NCI-H187 (cell line): Measurements from ENCODE around the gene NFIB.

Source experiments
- DNase-seq, 2 experiments: peaks; one replicate each; lab custom pipeline; 2025; lab: John Stamatoyannopoulos, UW

The NFIB gene

DNA sequence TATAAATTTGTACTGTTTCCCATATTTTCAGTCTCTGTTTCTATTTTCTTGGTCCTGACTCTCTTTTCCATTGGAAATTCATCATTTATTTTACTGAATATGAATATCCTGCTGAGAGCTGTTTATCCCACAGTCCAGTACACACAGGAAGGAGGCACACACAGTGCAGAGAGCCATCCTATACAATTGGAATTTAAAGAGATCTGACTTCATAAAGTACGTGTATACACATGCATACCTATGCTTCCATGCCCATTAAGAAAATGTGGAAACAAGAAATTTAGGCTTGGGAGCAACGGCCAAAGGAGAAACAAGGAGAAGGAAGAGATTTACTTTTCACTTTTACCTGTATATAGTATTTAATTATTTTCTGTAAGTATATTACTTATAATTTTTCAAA lies 99.2 kb downstream of the NFIB start:
- no peak for DNase-seq

DNA sequence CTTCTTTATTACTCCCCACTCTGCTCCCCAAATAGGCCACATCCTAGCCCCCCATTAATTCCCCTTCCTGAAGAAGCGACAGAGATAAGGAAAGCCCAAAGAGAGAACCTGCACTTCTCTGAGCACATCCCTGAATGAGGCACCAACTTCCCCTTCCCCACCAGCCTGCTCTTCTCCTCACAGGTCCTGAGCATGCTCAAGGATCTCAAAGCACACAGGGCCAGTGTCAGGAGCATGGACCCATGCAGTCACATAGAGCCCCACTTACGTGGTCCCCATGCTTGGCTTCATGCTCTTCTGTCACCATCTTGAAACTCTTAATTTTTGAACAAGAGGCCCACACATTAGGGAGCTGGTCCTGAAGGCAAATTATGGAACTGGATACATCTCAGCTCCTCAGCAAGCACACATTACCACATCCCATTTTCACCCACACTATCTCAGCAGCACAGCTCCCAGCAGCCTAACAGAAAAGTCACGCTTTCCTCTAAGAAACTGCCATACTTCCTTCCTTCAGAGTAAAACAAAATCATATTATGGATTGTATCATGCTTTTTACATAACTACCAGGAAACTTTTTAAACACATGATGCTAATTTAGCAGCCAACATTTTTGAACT lies 99.8 kb downstream of the NFIB start:
- DNase-seq = no peak

DNA sequence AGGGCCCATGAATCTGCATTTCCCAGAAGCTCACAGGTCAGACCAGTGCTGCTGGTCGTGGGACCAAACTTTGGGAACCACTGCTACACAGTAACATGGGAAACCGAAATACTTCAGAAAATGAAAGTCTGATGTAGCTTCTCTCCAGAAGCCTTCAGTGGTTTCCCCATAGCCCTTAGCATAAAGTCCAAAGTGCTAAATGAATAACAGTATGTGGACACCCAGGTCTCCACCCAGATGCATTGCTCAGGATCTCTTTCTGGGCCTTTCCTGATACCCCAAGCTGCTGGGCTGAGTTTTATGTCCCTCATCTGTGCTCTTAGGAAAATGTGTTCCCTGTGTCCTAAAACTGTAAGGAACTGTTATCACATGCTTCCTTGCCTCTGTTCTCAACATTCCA lies 100.4 kb downstream of the NFIB start:
- DNase-seq = no peak

DNA sequence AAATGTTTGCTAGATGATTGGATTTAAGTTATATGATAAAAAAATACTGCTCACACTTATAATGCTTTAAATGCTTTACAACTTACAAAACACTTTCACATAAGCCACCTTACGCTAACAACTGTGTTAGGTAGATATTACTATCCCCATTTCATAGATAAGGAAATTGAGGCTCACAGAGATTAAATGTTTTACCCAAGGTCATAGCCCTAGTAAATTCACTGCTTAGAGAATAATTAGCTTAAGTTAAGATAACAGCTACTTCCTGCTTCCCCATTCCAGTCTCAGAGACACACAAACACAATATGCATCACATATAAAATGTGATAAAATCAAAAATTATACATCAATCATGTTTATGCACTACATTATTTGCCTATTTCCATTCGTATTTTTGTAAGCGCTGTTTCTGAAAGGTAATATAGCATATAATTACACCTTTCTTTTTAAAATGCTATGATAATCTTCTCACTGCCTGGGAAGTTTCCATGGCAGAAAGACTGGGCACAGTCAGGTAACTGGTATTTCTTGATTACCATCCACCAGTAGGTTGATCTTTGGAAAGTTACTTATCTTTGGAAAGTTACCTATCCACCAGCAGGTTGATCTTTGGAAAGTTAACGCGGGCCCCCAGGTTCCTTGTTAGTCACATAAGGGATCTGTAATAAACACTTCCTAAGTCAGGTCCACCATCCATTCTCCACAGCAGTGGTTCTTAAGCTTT lies 101.1 kb downstream of the NFIB start:
- DNase-seq = no peak

DNA sequence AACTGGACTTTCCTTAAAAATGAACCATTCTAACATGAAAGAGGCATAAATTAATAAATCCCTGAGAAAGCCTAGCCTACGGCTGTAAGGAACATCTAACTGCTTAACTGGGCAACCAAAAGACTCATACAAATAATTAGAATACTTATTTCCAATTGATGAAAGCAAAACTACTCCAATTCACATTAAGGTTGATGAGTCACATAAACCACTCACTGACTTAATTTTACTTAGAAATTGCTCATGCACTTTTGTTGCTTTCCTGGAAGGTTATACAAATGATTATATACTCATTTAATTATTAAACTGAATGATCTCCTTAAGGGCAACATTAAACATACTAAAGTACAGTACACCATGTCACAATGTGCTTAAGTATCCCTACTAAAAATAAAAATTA lies 101.9 kb downstream of the NFIB start:
- no peak for DNase-seq

DNA sequence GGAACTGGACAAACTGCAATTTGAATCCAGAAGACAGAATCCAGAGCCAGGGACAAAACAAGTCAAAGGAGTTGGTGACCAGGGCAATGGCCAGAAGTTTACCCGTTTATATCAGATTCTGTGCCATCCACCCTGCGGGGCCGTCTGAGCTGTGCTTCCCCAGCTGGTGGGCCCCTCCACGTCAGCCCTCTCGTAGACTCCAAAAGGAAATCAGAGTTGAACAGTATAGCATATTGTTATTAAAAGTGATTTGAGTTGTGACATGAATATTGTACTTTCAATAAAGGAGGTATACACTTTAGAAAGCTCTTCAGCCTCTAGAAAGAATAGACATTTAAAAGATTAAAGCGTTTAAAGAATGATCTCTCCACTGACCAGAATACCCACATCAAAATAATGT lies 102.4 kb downstream of the NFIB start:
- no peak for DNase-seq

DNA sequence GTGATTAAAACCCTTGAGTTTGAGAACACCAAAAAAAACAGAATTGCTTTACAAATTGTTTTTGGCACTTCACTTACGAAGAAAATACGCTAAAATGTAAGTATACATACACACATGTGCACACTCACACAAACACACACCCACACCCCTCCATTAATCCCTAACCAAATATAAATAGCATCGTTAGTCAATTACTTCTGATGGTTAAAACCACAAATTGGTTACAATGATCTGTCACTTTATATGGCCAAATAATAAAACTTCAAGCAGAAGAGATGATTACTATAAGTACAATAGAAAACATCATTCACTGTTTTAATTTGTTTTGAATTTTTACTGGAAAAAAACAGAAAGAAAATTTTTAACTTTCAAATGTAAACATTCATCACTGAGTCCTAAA lies 103.5 kb downstream of the NFIB start:
- DNase-seq = no peak

DNA sequence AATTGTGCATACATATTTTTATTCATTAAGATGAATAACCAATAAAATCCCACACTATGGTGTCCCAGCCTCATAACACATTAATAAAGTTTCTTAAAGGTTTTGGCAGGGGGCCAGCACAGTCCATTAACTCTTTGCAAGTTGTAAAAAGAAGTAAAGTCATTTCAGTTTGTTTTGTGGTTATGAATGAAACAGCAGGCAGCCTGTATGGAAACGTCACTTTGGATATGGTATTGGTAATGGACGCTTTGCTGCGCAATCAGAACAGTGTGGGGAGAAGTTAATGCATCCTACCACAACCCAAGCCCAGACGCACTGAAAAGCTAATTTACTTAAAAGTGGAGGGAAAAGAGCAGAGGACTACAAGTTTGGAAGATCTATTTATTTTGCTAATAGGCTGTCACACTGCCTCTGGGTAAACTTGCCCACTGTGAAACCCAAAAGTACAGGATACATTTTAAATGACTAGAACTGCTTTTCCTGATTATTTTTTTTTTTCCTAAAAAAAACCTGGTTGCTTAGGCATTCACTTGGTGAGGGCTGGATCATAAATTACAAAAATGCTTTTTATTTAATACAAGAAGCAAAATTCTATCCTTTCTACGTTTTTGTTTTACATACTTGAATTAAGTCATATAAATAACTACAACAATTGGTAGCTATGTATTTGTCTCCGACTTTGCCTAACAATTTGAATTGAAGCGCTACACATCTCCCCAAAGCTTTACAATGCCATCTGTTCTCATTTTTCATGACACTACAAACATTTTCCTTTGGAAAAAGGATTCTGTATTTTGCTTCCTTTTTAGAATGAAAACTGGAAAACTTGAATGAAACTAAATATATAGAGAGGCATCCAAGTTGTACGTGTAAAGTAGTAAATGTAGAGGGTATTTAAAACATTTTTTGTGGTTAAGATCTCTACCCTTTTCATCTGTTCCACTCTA lies 104.3 kb downstream of the NFIB start:
- peak in 1 of 2 experiments; percentile 13 for DNase-seq

DNA sequence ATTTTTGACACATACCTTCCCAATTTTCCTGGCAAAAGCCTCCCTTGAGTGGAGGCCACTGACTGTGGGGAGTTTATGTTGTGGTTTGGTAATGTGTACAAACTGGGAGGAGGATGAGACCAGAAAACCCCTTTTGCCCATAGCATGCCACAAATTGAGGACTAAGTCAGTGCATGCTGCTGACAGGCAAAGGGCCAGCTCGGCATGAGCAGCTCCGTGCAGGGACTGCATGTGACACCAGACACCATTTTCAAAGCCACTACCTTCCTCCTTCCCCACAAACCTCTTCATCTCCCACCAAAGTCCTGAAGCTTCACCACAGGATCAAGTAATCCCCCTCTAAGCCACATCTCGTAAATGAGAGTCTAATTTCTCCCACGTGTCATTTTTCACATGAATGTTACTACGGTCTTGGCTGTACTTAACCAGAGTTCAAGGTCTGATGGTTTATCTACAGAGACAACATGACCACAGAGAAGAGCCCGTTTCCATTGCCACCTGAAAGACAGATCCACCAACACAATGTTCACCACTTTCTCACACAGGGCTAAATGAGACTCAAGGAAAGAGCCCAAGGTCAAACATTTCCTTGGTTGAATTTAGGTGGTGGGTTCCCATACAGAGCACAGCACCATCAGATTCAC lies 106.5 kb downstream of the NFIB start:
- DNase-seq = no peak

DNA sequence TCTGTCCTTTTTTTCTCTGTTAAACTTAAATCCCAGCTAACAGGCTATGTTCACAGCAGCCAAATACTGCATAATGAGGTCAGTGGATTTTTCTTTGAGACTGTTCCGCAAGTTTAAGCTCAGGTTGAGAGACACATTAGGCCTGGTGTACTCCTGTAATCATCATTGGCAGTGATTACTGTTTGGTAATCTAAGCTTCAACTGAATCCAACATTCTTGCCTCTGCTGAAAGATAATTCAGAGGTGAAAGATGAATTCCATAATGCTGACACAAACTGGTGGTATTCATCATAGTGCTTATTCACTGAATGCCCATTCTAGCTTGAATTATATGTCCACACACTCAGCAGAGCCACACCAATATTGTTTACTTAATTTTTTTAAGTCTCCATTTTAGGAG lies 108.5 kb downstream of the NFIB start:
- DNase-seq = no peak

DNA sequence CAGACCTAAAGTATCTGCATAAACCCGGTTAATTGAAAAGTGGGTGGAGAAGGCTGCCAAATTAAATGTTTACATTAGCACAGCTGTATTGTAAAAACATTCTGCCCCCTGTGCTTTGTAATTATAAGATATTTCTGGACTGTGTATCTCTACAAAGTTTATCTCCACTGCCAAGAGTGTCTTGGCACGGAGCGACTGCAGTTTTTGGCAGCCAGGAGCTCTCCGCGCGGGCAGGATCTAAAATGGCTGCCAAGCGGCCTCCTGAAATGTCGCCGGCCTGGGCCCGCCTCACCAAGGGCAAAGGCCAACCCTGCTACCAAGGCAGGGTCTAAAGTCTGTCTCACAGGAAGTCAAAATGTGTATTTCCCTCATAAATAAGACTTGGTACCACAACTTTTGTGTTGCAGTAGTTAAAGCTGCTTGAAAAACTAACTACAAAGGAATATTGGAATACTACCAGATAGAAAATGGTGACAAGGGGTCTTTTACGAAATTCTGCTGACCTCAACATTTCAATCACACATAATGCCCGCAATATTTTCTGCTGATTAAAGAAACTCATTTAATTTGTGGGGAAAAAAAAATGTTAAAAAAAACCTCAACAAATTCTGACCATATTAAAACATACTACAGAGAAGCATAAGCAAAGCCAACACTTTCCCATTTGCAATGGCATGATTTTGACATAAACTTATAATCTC lies 110.4 kb downstream of the NFIB start:
- no peak for DNase-seq

DNA sequence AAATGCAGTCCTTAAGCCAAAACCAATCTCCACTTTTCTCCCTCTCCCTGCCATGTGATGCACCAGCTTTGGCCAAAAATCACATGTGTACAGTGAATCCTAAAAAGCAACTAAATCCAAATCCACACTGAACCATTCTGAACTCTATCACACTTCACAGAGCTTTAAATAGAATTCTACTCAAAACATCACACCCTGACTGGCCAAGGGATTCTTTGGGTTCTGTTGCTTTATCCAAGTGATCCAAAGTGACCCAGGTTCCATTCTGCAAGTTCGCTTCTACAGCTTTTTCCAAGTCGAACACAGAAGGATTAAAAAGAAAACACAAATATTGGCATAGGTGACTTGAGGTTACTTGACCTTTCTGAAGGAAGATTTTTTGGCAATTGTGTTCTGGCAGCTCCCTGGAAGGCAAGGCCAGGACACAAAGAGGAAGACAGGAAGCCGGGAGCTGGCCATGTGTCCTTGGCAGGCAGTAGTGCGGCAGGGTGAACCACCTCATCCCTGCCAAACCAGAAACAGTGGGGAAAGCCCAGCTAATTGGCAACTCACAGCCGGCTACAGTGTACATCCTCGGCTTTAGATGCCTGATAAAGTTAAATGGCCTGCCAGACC lies 115.0 kb downstream of the NFIB start:
- no peak for DNase-seq

DNA sequence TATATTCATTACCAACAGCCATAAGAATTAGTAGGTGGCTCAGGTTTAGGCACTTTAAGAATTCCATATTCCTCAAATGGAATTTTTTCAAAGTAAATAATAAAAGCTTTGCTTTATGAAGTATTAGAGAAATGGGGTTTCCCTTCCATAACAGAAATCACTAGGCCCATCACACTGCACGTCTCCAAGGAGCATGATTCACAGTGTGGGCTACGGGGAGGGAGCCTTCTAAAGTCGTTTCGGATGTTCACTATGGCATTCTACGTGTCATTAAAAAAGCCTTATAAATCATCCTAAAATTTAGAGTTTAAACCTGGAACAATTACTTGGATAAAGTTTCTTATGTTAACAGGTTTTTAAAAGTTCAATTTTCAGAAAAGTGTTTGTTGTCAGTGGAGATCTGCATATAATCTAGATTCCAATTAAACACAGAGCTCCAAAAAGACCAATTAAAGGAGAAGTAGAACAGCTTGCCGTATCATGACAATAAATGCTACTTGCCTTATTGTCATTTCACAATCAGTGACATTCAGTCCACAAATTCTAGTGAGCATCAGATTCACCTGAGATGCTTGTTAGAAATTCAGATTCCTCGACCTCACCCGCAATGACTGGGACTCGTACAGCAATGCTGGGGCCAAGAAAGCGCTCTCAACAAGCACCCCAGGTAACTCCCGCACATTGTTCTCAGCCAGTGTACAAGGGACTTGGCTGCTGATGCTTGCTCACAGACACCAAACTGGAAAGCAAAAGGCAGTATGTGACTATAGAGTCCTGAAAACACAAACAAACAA lies 115.7 kb downstream of the NFIB start:
- no peak for DNase-seq

DNA sequence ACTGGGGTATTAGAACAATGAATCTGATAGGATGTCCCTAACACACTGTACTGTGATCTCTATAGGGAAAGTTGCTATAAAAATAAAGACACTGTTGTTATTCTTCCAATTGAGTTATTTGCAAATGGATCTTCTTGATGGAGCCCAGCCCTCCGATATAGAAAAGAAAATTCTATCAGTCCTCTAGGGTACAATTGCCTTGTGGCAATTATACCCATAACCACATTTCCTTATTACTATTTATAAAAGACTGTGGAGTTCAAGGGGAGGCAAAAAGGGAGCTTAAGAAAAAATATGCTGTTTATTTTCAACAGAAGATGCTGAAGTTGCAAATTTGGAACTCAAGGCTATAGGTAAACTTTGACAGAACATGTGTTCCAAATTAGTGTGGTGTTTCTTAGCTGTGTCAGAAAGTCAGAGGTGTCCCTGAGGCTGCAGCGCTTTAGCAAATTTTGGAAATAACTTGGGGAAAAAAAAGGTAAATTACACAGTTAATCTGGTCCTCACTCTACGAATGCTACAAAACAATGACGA lies 116.5 kb downstream of the NFIB start:
- no peak for DNase-seq

DNA sequence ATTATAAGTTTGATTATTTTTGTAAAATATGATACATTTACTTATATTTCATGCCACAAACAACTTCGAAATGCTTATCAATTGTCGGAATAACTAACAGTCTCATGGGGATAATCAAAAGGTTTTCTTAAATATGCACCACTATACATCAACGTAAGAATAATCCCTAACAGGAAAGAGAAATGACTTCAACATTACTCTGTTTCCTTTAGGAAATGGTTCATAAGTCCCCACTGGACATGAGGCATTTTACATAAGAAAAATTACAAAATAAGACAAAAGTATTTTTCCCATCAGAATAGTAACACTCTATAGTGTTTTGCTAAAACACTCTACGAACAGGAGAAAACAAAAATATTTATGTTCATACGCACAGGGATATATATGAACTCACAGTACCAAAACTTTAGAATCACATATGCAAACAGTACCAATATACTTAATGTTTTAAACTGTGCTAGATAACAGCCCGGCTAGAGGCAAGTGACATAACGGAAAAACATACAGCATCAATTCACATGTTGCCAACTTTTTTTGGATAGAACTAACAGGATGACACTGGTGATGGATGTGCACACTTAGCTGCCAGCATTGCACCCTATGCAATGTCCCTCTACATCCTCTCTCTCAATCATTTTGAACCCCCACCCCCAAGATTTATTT lies 120.5 kb downstream of the NFIB start:
- DNase-seq = no peak

DNA sequence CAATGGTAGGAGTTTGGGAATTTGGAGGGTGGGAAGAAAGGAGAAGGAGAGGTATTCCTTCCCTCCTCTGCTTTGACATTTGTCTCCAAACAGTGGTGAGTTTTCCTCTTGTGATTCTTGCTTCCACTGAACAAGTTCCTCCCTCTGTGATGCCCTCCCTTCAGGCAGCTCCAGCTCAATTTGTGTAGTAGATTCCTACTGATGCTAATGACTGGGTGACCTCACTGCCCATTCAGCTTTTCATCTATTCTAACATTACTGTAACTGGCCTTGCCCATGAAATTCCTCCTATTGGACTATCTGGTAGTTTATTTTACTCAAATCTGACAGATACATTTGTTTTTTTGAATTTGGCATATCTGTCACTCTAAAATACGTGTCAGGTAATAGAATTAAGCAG lies 121.4 kb downstream of the NFIB start:
- DNase-seq = no peak

DNA sequence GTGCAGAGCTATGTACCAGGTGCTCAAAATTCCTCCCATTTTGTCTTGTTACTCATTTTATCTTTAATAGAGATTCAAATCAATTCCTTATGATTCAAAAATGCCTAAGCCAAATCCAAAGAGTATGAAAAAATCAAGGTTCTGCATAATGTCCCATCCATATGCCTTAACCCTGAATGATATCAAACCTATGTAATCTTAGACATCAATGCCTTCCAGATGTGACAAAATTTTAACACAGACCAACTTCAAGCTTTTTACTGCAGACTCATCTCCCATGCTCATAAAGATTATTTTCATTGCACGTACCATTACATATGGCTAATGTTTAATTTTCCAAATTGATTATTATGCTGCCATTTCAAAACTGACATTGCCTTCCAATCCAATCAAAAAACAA lies 122.4 kb downstream of the NFIB start:
- DNase-seq = no peak

DNA sequence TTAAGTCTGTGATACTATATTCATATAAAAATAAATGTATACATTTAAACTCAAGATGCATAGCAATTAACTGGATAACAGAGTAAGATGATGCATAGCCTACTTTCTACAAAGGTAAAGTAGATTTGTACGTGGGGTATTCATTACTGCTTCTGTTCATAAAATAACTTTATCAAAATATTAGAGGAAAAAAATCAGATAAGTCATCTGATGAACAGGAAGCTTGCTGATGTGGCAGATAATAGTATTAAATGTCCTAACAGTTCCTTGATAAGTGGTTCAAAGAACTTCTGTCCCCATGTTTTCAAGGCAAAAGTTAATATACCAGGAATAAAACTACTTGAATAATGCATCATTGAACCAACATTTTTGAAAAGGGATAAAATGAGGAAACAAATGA lies 123.7 kb downstream of the NFIB start:
- DNase-seq = no peak

DNA sequence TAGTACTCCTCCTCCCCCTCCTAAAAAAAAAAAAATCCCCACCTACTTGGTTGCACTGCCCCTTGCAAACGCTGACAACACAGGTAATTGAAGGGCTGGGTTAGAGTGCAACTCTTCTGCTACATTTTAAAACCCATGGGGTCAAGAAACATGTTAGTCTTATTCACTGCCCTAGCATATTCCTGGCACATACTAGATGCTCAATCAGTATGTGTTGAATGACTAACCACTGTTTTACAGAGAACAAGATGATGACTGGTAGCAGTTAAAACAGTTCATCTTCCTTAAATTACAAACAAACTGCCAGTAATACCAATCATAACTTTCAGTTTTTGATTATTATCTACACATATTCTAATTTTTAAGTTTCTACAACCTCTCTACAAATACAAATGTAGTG lies 124.4 kb downstream of the NFIB start:
- no peak for DNase-seq

DNA sequence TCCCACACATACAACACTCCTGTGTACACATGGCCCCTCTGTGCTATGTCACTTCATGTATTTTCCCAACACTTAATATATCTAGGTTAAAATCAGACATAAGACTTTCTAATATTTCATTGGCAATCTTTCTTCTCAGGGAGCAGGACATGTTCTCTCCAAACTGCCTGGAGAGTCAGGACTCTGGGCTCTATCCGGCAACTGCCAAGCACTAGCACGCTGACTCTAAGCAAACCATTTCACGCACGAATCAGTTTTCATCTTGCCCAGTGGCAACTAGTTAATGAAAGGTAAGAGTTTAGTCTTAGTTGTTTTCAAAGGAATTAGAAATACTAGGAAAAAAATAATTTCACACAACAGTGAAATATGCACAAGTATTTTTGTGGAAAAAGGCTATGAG lies 124.8 kb downstream of the NFIB start:
- DNase-seq = no peak
